B cell (primary cell): ENCODE results near the gene MEX3A. TPM values are rescaled to one million over a fixed set of nuclear protein-coding genes. Genes with fewer than 3 reads are reported as not detected.

ENCODE experiments used
- ATAC-seq: fragments of 200-7000 bp; cut with Tn5 transposase; one replicate; pipeline ENCODE4 v1.10.0; 2021; ENCODE audit warnings: low read depth, mild to moderate bottlenecking, moderate number of reproducible peaks, moderate library complexity
- CTCF ChIA-PET: fragments of 350-600 bp; sonication (Branson Sonifier 250); formaldehyde crosslinking; loops from one replicate; lab custom pipeline; 2021; ENCODE audit warnings: antibody characterized with exemption, inconsistent platforms; lab: Charles Lee
- POLR2A ChIA-PET: fragments of 350-600 bp; sonication (Branson Sonifier 250); formaldehyde crosslinking; loops from one replicate; lab custom pipeline; 2021; ENCODE audit warnings: antibody characterized with exemption; lab: Charles Lee
- DNase-seq: peaks from one replicate; pipeline ENCODE4 v3.0.0; 2013
- H2AFZ ChIP-seq: 2 replicates; pipeline ENCODE4 v1.6.1; 2012; ENCODE audit warnings: mild to moderate bottlenecking, low read depth, low read length; ENCODE audit not compliant: insufficient read depth, poor library complexity, severe bottlenecking
- H3K27ac ChIP-seq, 2 donors: 1 replicate in 1 of 2; 2 replicates in 1 of 2; pipeline ENCODE4 v1.5.1; 2012 to 2013; ENCODE audit warnings: low read length in 2 of 2, mild to moderate bottlenecking in 2 of 2, moderate library complexity in 1 of 2
- H3K27me3 ChIP-seq, 4 experiments: fragments of 200-600 bp in 1 of 4; sonication (generic) in 1 of 4; replicated peaks in 1 of 4; 1 replicate in 2 of 4; 2 replicates in 2 of 4; pipeline versions ENCODE4 v1.6.1 to v1.7.0; 2013 to 2016; ENCODE audit warnings: low read length in 3 of 4, mild to moderate bottlenecking in 2 of 4, mixed read lengths in 1 of 4, moderate library complexity in 1 of 4; ENCODE audit not compliant: insufficient read depth in 4 of 4, control insufficient read depth in 3 of 4; ENCODE audit errors: control extremely low read depth in 1 of 4
- H3K36me3 ChIP-seq, 2 experiments: replicated peaks in 1 of 2; 1 replicate in 1 of 2; 2 replicates in 1 of 2; pipeline versions ENCODE4 v1.6.1 to v1.7.1; 2013; ENCODE audit warnings: low read length in 1 of 2; ENCODE audit not compliant: insufficient read depth in 2 of 2, control insufficient read depth in 1 of 2; ENCODE audit errors: control extremely low read depth in 1 of 2, extremely low read depth in 1 of 2
- H3K4me1 ChIP-seq, 2 donors: fragments of 200-600 bp in 1 of 2; sonication (generic) in 1 of 2; 1 replicate in 1 of 2; 2 replicates in 1 of 2; pipeline versions ENCODE4 v1.5.1 to v1.6.1; 2013 to 2017; ENCODE audit warnings: low read length in 2 of 2; ENCODE audit not compliant: control insufficient read depth in 2 of 2, insufficient read depth in 2 of 2
- H3K4me2 ChIP-seq: replicated peaks from 2 replicates; pipeline ENCODE3; 2012; ENCODE audit warnings: mild to moderate bottlenecking, low read depth, low read length; ENCODE audit not compliant: poor library complexity, severe bottlenecking
- H3K4me3 ChIP-seq, 5 experiments: fragments of 200-600 bp in 1 of 5; sonication (generic) in 1 of 5; 1 replicate in 3 of 5; 2 replicates in 2 of 5; pipeline versions ENCODE4 v1.5.1 to v1.7.0; 2011 to 2016; ENCODE audit warnings: low read length in 4 of 5, mild to moderate bottlenecking in 4 of 5, low read depth in 2 of 5, control low read depth in 1 of 5, moderate library complexity in 1 of 5; ENCODE audit not compliant: insufficient read depth in 1 of 5; ENCODE audit errors: control extremely low read depth in 1 of 5, extremely low read depth in 1 of 5
- H3K79me2 ChIP-seq: fragments of 200-600 bp; sonication (generic); one replicate; pipeline ENCODE4 v1.6.0; 2016; ENCODE audit warnings: low read length; ENCODE audit not compliant: control insufficient read depth, insufficient read depth
- H3K9ac ChIP-seq: fragments of 200-600 bp; sonication (generic); 2 replicates; pipeline ENCODE4 v1.6.1; 2017; ENCODE audit warnings: mild to moderate bottlenecking, low read length, moderate library complexity
- H3K9me3 ChIP-seq, 3 donors: one replicate each; pipeline versions ENCODE4 v1.6.1 to v1.7.1; 2013; ENCODE audit warnings: low read length in 2 of 3; ENCODE audit not compliant: control insufficient read depth in 2 of 3, insufficient read depth in 1 of 3; ENCODE audit errors: control extremely low read depth in 1 of 3
- H4K20me1 ChIP-seq: 2 replicates; pipeline ENCODE4 v1.6.0; 2012; ENCODE audit warnings: mild to moderate bottlenecking, low read length; ENCODE audit not compliant: insufficient read depth, control insufficient read depth, poor library complexity, severe bottlenecking
- H3K27ac Mint-ChIP-seq: one replicate; pipeline ENCODE4 v1.8.0; 2021; ENCODE audit warnings: mixed read lengths
- H3K27me3 Mint-ChIP-seq: one replicate; pipeline ENCODE4 v1.8.0; 2021; ENCODE audit warnings: mixed read lengths
- H3K4me1 Mint-ChIP-seq: one replicate; pipeline ENCODE4 v1.8.0; 2021; ENCODE audit warnings: mixed read lengths
- H3K4me3 Mint-ChIP-seq: one replicate; pipeline ENCODE4 v1.8.0; 2021; ENCODE audit warnings: mixed read lengths
- H3K9me3 Mint-ChIP-seq: one replicate; pipeline ENCODE4 v1.8.0; 2022; ENCODE audit warnings: mixed read lengths; ENCODE audit not compliant: insufficient read depth
- EZH2 ChIP-seq: IDR thresholded peaks from 2 replicates; pipeline ENCODE4 v1.6.1; 2012; ENCODE audit warnings: borderline replicate concordance, low read depth, mild to moderate bottlenecking, moderate library complexity, low read length; ENCODE audit not compliant: insufficient read depth, poor library complexity, severe bottlenecking
- WGBS: methylation state at CpG from one replicate; pipeline ENCODE4 v1.1.5; 2013; ENCODE audit warnings: missing lambda C conversion rate; ENCODE audit not compliant: insufficient coverage; 5-methylcytosine and 5-hydroxymethylcytosine counted together
- intact Hi-C: fragments of 100-400 bp; cut with micrococcal nuclease; formaldehyde crosslinking; loops from one replicate; pipeline ENCODE4 v1.10.0; 2022
- polyA plus RNA-seq: library from polyadenylated mRNA; depleted of rRNA; stranded (reverse); fragments of >200 nt; gene quantifications from 2 replicates; pipeline ENCODE4 v1.2.3, GENCODE V29; 2012
- total RNA-seq, 2 donors: library from RNA; stranded (reverse); fragments of 120-200 nt in 1 of 2; gene quantifications; 1 replicate in 1 of 2; 2 replicates in 1 of 2; pipeline versions ENCODE4 v1.2.3 to v1.2.4, GENCODE V29; 2013 to 2022
- TF ChIP-seq, protein P1 (sequence below): fragments of 200-600 bp; IDR thresholded peaks from one replicate; pipeline ENCODE4 v1.8.0; 2022; ENCODE audit warnings: antibody characterized with exemption, mild to moderate bottlenecking

The MEX3A gene
- total and polyA plus RNA-seq, 2 donors (not counting 1 experiment from before 2014, with no cell fraction given): 0.27 to 1.1 TPM

DNA sequence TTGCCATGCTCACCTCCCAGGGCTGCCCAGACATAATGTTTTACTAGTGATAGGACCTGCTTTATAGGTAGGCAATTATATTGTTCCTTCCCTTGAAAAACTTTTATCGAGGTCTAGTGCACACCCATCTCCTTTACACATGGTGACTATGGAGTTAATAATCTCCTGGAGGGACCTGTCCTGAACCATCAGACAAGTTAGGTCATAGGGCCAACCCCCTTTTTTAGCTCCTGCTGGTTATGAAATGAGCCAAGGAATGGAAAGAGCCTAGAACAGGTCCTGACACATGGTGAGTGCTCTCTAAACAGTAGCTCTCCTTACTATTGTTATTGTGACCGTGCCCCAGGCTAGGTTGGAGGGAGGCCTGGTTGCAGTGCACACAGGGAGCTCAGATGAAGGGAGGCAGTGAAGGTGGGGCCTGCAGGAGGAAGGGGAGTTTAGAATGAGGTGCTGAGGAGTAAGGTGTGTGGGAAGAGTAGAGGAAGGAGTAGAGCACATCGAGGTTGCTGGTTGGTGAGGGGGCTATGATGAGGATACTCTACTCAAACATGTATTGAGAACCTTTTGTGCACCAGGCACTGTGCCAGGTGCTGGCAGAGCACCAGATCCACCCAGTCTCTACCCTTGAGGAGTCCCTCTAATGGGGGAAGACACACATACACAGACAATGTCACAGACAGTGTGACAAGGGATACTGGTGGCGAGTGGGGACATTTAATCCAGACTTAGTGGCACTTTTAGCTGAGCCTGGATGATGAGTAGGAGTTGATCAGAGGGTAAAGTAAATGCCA, 18.1 kb upstream of the MEX3A start:
- H3K4me3 ChIP-seq: no peak overlapping the region

More for the DNA sequence above, 18.1 kb upstream of the MEX3A start:
- Histone ChIP-seq H3K27me3 (peaks cover 0 to 5% (median 2%) of the 10 kb centered on the region in 4 experiments), H3K79me2 (no peaks in the 10 kb centered on the region), H2AFZ (no peak overlapping the region), H3K36me3 (no peaks in the 10 kb centered on the region), H4K20me1 (no peaks in the 10 kb centered on the region), H3K9ac (no peak overlapping the region), H3K27ac (no peak overlapping the region), H3K4me2 (no peak overlapping the region), H3K4me1 (peaks cover 46 to 51% of the 10 kb centered on the region in 2 donors), H3K9me3 (peaks cover 0 to 3% (median 0%) of the 10 kb centered on the region in 3 donors)
- WGBS: 100% methylated on average over 2 of the region's 4 CpGs
- H3K4me3 Mint-ChIP-seq: no peak overlapping the region
- POLR2A ChIA-PET: interaction anchor here (0.6 to 5.2 kb wide), 2 partner anchors 7 to 14 kb away, joined by 3 to 29 read pairs; partner anchors contain the start of gene LMNA
- H3K4me1 Mint-ChIP-seq: peaks cover 58% of the 10 kb centered on the region
- TF ChIP-seq EZH2: no peak
- TF ChIP-seq, protein P1, sequence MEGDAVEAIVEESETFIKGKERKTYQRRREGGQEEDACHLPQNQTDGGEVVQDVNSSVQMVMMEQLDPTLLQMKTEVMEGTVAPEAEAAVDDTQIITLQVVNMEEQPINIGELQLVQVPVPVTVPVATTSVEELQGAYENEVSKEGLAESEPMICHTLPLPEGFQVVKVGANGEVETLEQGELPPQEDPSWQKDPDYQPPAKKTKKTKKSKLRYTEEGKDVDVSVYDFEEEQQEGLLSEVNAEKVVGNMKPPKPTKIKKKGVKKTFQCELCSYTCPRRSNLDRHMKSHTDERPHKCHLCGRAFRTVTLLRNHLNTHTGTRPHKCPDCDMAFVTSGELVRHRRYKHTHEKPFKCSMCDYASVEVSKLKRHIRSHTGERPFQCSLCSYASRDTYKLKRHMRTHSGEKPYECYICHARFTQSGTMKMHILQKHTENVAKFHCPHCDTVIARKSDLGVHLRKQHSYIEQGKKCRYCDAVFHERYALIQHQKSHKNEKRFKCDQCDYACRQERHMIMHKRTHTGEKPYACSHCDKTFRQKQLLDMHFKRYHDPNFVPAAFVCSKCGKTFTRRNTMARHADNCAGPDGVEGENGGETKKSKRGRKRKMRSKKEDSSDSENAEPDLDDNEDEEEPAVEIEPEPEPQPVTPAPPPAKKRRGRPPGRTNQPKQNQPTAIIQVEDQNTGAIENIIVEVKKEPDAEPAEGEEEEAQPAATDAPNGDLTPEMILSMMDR: no peak
- ATAC-seq (no peak), DNase-seq (no peak)
- peak overlapping the region; percentile 64 for H3K27ac Mint-ChIP-seq
- no peaks in the 10 kb centered on the region for H3K27me3 Mint-ChIP-seq
- H3K9me3 Mint-ChIP-seq: no peaks in the 10 kb centered on the region
- CTCF ChIA-PET: interaction anchor here (23.7 kb wide), 1 partner anchor 25 kb away, joined by 970 read pairs; the partner anchor contains the start of gene LMNA
- intact Hi-C loops: no loop called here
